ENCODE results near the gene FAM162A. TPM values are rescaled to one million over a fixed set of nuclear protein-coding genes. Genes with fewer than 3 reads are reported as not detected.
A peak's percentile ranks its signal among the peaks of the same experiment; 100 is the strongest.

The FAM162A gene
- total RNA-seq, 4 donors from 2014 or later, result 9.9 to 24.2 (median 17.8) TPM

- Histone ChIP-seq H3K4me1 (no peaks in the 10 kb centered on the region), H3K9me3 (no peaks in the 10 kb centered on the region), H3K27me3 (no peaks in the 10 kb centered on the region), H3K36me3 (no peaks in the 10 kb centered on the region), H3K4me3 (no peak overlapping the region), H3K27ac (no peak overlapping the region)
- no peak for DNase-seq
- TF ChIP-seq CTCF (IDR thresholded peaks at IDR 0.05), result no peak
- no peak for TF ChIP-seq POLR2A (IDR thresholded peaks at IDR 0.05)
Observed at GRCh38 chr3:122351612-122352011, 32.4 kb upstream of the FAM162A start.

GRCh38 chr3:122353215-122353614, 30.8 kb upstream of the FAM162A start:
- H3K27me3 ChIP-seq, result no peaks in the 10 kb centered on the region
- H3K4me1 ChIP-seq, result no peaks in the 10 kb centered on the region
- no peak for DNase-seq
- H3K9me3 ChIP-seq, result no peaks in the 10 kb centered on the region
- TF ChIP-seq CTCF (IDR thresholded peaks at IDR 0.05) (no peak), POLR2A (IDR thresholded peaks at IDR 0.05) (no peak)
- H3K36me3 ChIP-seq, result peaks cover 0 to under 1% (median 0%) of the 10 kb centered on the region in 3 donors
- no peak overlapping the region for H3K27ac ChIP-seq
- H3K4me3 ChIP-seq, result no peak overlapping the region

GRCh38 chr3:122353893-122354401, 30.0 kb upstream of the FAM162A start:
- Histone ChIP-seq H3K4me1 (no peaks in the 10 kb centered on the region), H3K27me3 (no peaks in the 10 kb centered on the region), H3K9me3 (no peaks in the 10 kb centered on the region), H3K4me3 (no peak overlapping the region), H3K27ac (no peak overlapping the region), H3K36me3 (peaks cover 0 to 4% (median 0%) of the 10 kb centered on the region in 3 donors)
- no peak for TF ChIP-seq CTCF (IDR thresholded peaks at IDR 0.05)
- TF ChIP-seq POLR2A (IDR thresholded peaks at IDR 0.05), result no peak
- no peak for DNase-seq

GRCh38 chr3:122355612-122356011, 28.4 kb upstream of the FAM162A start:
- Histone ChIP-seq H3K4me1 (no peaks in the 10 kb centered on the region), H3K4me3 (no peak overlapping the region), H3K27ac (no peak overlapping the region), H3K36me3 (peaks cover 0 to 4% (median 0%) of the 10 kb centered on the region in 3 donors), H3K9me3 (no peaks in the 10 kb centered on the region), H3K27me3 (no peaks in the 10 kb centered on the region)
- no peak for TF ChIP-seq POLR2A (IDR thresholded peaks at IDR 0.05)
- TF ChIP-seq CTCF (IDR thresholded peaks at IDR 0.05), result no peak
- DNase-seq, result no peak

- Histone ChIP-seq H3K9me3 (no peaks in the 10 kb centered on the region), H3K36me3 (peaks cover 0 to 4% (median 0%) of the 10 kb centered on the region in 3 donors), H3K27ac (no peak overlapping the region), H3K4me1 (no peaks in the 10 kb centered on the region), H3K4me3 (no peak overlapping the region), H3K27me3 (no peaks in the 10 kb centered on the region)
- TF ChIP-seq CTCF (IDR thresholded peaks at IDR 0.05) (peak in 4 of 6 experiments; percentile 31 to 80 (median 72)), POLR2A (IDR thresholded peaks at IDR 0.05) (no peak)
- peak in 2 of 3 donors; percentile 76 to 83 for DNase-seq
Observed at GRCh38 chr3:122356402-122356801, 27.6 kb upstream of the FAM162A start.

All from Peyer's patch (tissue), 4 donors.